Brain microvascular endothelial cell (primary cell): Measurements from ENCODE around the gene ADAMTS2.

Experiments used
- DNase-seq: peaks from one replicate; pipeline ENCODE4 v3.0.0-alpha.2; 2020
- H3K27ac ChIP-seq: fragments of 250-450 bp; sonication (Bioruptor Pico); 2 replicates; pipeline ENCODE4 v1.5.1; 2020; ENCODE audit warnings: mild to moderate bottlenecking, moderate library complexity
- H3K27me3 ChIP-seq: fragments of 250-450 bp; sonication (Bioruptor Pico); replicated peaks from 2 replicates; pipeline ENCODE4 v1.5.1; 2020; ENCODE audit warnings: mild to moderate bottlenecking
- H3K36me3 ChIP-seq: fragments of 250-450 bp; sonication (Bioruptor Pico); replicated peaks from 2 replicates; pipeline ENCODE4 v1.5.1; 2020; ENCODE audit warnings: mild to moderate bottlenecking
- H3K4me3 ChIP-seq: 2 replicates; pipeline ENCODE4 v1.5.1; 2011; ENCODE audit warnings: low read depth, mild to moderate bottlenecking, control low read depth, low read length, moderate library complexity
- in situ Hi-C: cut with HindIII; loops from 2 replicates; pipeline ENCODE4 v1.10.0; 2017; ENCODE audit warnings: low sequenced_read_pairs, low pct_ligation_motif_present
- TF ChIP-seq, protein P1 (sequence below): IDR thresholded peaks from 2 replicates; pipeline ENCODE4 v1.5.1; 2011; ENCODE audit warnings: low read depth, mild to moderate bottlenecking, moderate library complexity, low read length, control low read depth, inconsistent platforms; ENCODE audit errors: missing control alignments

ADAMTS2 gene

DNA sequence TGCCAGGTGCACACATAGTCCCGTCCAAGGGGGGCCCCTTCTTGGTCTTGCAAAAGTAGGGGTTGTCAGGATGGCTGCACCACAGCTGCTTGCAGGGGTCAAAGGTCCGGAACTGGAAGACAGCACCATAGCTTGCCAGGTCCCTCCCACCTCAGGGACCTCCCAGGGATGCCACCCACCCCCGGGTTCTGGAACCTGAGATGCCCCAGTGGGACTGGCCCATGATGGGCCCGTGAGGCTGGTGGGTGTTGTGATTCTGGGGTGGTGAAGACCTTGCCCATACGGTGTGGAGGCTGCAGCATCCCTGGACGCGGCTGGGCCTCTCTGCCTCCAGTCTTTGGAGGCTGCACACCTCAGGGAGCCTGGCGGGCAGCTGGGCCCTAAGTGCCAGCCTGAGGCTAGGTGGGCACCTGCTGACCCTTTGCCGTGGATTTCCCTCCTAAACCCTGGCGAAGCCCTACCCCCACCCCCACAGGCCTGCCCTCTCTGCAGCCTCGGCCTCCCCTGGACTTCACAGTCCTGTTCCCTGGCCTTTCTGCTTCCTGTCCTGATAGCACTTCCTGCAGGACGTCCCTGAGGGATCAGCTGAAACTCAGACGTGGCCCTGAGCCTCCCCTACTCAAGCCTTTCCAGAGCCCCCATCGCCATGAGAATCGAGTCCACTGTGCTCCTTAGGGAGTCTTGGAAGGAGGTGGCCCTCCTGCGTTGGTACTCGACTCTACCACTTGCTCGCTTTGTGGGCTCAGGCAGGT is 192.9 kb downstream of the ADAMTS2 start:
- Histone ChIP-seq H3K27me3 (no peaks in the 10 kb centered on the region), H3K36me3 (peaks cover 6% of the 10 kb centered on the region), H3K27ac (no peak overlapping the region), H3K4me3 (no peak overlapping the region)
- TF ChIP-seq, protein P1, sequence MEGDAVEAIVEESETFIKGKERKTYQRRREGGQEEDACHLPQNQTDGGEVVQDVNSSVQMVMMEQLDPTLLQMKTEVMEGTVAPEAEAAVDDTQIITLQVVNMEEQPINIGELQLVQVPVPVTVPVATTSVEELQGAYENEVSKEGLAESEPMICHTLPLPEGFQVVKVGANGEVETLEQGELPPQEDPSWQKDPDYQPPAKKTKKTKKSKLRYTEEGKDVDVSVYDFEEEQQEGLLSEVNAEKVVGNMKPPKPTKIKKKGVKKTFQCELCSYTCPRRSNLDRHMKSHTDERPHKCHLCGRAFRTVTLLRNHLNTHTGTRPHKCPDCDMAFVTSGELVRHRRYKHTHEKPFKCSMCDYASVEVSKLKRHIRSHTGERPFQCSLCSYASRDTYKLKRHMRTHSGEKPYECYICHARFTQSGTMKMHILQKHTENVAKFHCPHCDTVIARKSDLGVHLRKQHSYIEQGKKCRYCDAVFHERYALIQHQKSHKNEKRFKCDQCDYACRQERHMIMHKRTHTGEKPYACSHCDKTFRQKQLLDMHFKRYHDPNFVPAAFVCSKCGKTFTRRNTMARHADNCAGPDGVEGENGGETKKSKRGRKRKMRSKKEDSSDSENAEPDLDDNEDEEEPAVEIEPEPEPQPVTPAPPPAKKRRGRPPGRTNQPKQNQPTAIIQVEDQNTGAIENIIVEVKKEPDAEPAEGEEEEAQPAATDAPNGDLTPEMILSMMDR: no peak
- no peak for DNase-seq
- in situ Hi-C loops: no loop called here

DNA sequence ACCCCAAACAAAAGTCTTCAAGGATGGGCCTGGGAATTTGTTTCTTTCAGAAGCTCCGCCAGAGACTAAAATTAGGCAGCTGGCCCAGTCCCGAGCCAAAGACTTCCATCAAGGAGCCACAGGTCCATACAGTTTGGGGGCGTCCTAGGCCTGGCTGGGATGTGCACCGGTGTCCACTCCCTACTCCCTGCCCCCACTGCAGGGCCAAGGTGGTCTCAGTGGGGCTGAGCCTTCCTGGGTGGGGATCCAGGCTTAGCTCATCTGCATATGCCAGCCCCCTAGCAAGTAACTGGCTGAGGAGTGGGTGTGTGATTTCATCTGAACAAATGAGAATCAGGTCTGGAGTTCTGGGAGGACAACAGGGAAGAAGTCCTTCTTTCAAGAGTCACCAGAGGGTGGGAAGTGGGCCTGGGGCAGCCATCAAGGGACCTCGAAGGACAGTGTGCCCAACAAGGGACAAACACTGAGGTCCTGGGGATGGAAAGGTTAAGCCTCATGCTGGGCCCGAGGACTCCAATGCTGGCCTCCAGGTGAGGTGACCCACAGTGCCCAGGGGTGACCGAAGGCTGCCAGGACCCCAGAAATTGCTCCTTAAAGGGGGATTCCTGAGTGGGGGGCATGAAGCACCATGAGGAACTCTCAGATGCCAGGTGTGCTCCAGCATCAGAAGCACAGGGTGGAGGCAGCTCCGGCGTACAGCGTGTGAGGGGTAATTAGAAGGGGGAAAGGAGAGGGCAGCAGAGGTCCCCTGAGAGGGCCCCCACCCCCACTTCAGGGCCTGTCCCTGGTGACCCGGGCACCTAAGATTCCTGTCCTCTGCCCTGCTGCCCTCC is 193.8 kb downstream of the ADAMTS2 start:
- in situ Hi-C loops: no loop called here
- Histone ChIP-seq H3K27ac (no peak overlapping the region), H3K4me3 (no peak overlapping the region), H3K36me3 (peaks cover 6% of the 10 kb centered on the region), H3K27me3 (no peaks in the 10 kb centered on the region)
- DNase-seq: no peak
- TF ChIP-seq, protein P1: no peak

DNA sequence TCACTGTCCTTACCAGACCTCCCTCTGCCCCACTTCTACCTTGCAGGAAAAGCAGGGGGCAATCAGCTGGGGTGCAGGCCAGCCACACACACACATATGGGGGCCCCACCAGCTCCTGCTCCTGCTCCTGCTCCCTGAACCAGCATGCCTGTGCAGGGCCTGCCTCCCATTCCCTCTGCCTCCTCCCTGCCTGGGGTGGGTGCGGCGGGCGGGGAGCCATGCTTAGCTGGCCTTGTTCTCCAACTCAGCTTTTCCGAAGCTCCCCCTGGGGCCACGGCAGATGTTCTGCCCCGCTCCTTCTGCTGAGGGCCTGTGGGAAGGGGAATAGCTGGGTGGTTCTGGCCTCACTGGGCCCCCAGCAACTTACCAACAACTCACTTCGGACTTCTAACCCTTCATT is 195.2 kb downstream of the ADAMTS2 start:
- peaks cover 6% of the 10 kb centered on the region for H3K36me3 ChIP-seq
- in situ Hi-C loops: no loop called here

DNA sequence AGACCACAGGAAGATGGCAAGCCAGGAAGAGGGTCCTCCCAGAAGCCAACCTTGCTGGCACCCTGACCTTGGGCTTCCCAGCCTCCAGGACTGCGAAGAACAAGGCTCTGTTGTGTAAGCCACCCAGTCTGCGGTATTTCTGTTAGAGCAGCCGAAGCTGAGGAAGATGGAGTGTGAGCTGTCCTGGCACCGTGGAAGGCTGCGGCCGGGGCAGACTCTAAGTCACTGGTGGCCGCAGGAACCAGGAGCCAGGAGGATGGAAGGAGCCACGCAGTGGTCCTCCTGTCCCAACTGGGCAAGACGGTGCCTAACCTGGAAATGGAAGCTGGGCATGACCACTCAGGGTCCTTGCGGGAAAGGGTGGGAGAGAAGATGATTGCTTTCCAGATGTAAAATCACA is 196.0 kb downstream of the ADAMTS2 start:
- Histone ChIP-seq H3K4me3 (no peak overlapping the region), H3K27ac (no peak overlapping the region), H3K36me3 (peaks cover 6% of the 10 kb centered on the region), H3K27me3 (no peaks in the 10 kb centered on the region)
- no peak for DNase-seq
- in situ Hi-C loops: no loop called here
- TF ChIP-seq, protein P1: no peak

More for the DNA sequence above, 195.2 kb downstream of the ADAMTS2 start:
- no peaks in the 10 kb centered on the region for H3K27me3 ChIP-seq
- no peak overlapping the region for H3K27ac ChIP-seq
- DNase-seq: no peak
- TF ChIP-seq, protein P1: no peak
- no peak overlapping the region for H3K4me3 ChIP-seq

DNA sequence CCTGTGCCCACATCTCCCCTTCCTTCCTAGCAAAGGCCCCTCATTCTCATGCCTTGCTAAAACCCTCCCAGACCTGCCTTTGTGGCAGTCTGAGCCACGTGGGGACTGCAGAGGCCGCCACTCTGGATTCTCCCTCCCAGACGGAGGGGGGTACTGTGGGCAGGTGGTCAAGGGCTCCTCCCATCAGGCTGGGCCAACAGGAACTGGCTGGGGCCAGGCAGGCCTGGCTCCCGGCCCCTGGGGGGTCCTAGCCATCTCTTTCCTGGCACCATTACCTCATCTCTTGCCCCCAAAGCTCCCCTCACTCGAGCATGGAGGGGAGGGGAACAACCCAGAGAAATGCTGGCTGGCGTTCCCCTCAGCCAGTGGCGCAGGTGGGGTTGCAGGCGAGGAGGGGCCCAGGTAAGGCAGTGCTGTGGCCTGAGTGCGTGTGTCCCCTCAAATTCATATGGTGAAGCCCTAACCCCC is 196.5 kb downstream of the ADAMTS2 start:
- in situ Hi-C loops: no loop called here
- Histone ChIP-seq H3K36me3 (peaks cover 6% of the 10 kb centered on the region), H3K27ac (no peak overlapping the region), H3K4me3 (no peak overlapping the region), H3K27me3 (no peaks in the 10 kb centered on the region)
- TF ChIP-seq, protein P1: no peak
- no peak for DNase-seq
